ENCODE data around the gene DOK5. TPM values are rescaled to one million over a fixed set of nuclear protein-coding genes. Genes with fewer than 3 reads are reported as not detected.

The DOK5 gene
- total and polyA plus RNA-seq, 7 donors: 7.4 to 25.5 (median 13.3) TPM

- intact Hi-C loops (cut with DNase I): no loop called here
- no peak overlapping the region for H3K4me3 ChIP-seq
- no peak for TF ChIP-seq CTCF (IDR thresholded peaks at IDR 0.05)
- no peaks in the 10 kb centered on the region for H3K4me1 ChIP-seq
- H3K27ac ChIP-seq: no peak overlapping the region
- 93 to 97% (median 95%) methylated on average over 2 of the region's 2 CpGs for whole genome bisulfite sequencing, 3 donors
- DNase-seq: no peak
- no peak for ATAC-seq
- H3K36me3 ChIP-seq (ENCODE audit: insufficient read depth in 1 of 2, low read depth in 1 of 2): peaks cover 0 to 4% of the 10 kb centered on the region in 2 donors
- H3K9me3 ChIP-seq: no peaks in the 10 kb centered on the region
- no peaks in the 10 kb centered on the region for H3K27me3 ChIP-seq (ENCODE audit: insufficient read depth in 3 of 3, low read length in 2 of 3)
These were observed 81.0 kb downstream of the DOK5 start for GRCh38 chr20:54556406-54556805.

- TF ChIP-seq CTCF (IDR thresholded peaks at IDR 0.05): no peak
- Histone ChIP-seq H3K4me3 (no peak overlapping the region), H3K27ac (no peak overlapping the region), H3K27me3 (ENCODE audit: insufficient read depth in 3 of 3, low read length in 2 of 3) (no peaks in the 10 kb centered on the region), H3K36me3 (ENCODE audit: insufficient read depth in 1 of 2, low read depth in 1 of 2) (peaks cover 0 to 4% of the 10 kb centered on the region in 2 donors), H3K9me3 (no peaks in the 10 kb centered on the region), H3K4me1 (no peaks in the 10 kb centered on the region)
- WGBS, 3 donors: 91 to 95% (median 92%) methylated on average over 3 of the region's 3 CpGs
- intact Hi-C loops (cut with DNase I): no loop called here
- no peak for ATAC-seq
- no peak for DNase-seq
These were observed 82.6 kb downstream of the DOK5 start for GRCh38 chr20:54557806-54558590.

- Histone ChIP-seq H3K4me3 (no peak overlapping the region), H3K9me3 (no peaks in the 10 kb centered on the region), H3K4me1 (no peaks in the 10 kb centered on the region), H3K27me3 (ENCODE audit: insufficient read depth in 3 of 3, low read length in 2 of 3) (no peaks in the 10 kb centered on the region), H3K36me3 (ENCODE audit: insufficient read depth in 1 of 2, low read depth in 1 of 2) (peaks cover 0 to 4% of the 10 kb centered on the region in 2 donors), H3K27ac (no peak overlapping the region)
- no peak for TF ChIP-seq CTCF (IDR thresholded peaks at IDR 0.05)
- WGBS, 3 donors: 57 to 80% (median 70%) methylated on average over 3 of the region's 3 CpGs
- ATAC-seq (no peak), DNase-seq (no peak)
- intact Hi-C loops (cut with DNase I): no loop called here
These were observed 84.5 kb downstream of the DOK5 start for GRCh38 chr20:54559890-54560289.

GRCh38 chr20:54560357-54560756 is 85.0 kb downstream of the DOK5 start:
- TF ChIP-seq CTCF (IDR thresholded peaks at IDR 0.05): no peak
- H3K4me3 ChIP-seq: no peak overlapping the region
- no peaks in the 10 kb centered on the region for H3K9me3 ChIP-seq
- H3K27ac ChIP-seq: no peak overlapping the region
- intact Hi-C loops (cut with DNase I): no loop called here
- ATAC-seq: no peak
- no peak for DNase-seq
- no peaks in the 10 kb centered on the region for H3K27me3 ChIP-seq (ENCODE audit: insufficient read depth in 3 of 3, low read length in 2 of 3)
- H3K4me1 ChIP-seq: no peaks in the 10 kb centered on the region
- peaks cover 0 to 4% of the 10 kb centered on the region in 2 donors for H3K36me3 ChIP-seq (ENCODE audit: insufficient read depth in 1 of 2, low read depth in 1 of 2)
- WGBS, 3 donors: 70 to 80% (median 77%) methylated on average over 4 of the region's 4 CpGs

- 54 to 77% (median 74%) methylated on average over 1 of the region's 1 CpG for WGBS, 3 donors
These were observed 89.9 kb downstream of the DOK5 start for GRCh38 chr20:54565255-54565654.

More at GRCh38 chr20:54565255-54565654, 89.9 kb downstream of the DOK5 start:
- TF ChIP-seq CTCF (IDR thresholded peaks at IDR 0.05): no peak
- H3K36me3 ChIP-seq (ENCODE audit: insufficient read depth in 1 of 2, low read depth in 1 of 2): no peaks in the 10 kb centered on the region
- DNase-seq (no peak), ATAC-seq (no peak)
- peaks cover 5% of the 10 kb centered on the region for H3K4me1 ChIP-seq
- H3K9me3 ChIP-seq: no peaks in the 10 kb centered on the region
- intact Hi-C loops (cut with DNase I): no loop called here
- no peaks in the 10 kb centered on the region for H3K27me3 ChIP-seq (ENCODE audit: insufficient read depth in 3 of 3, low read length in 2 of 3)
- no peak overlapping the region for H3K4me3 ChIP-seq
- H3K27ac ChIP-seq: no peak overlapping the region
